GM19099 (cell line): ENCODE data around the gene MARS1.
A peak's percentile ranks its signal among the peaks of the same experiment; 100 is the strongest.

Experiments
- POLR2A ChIP-seq: IDR thresholded peaks from 3 replicates; pipeline ENCODE4 v1.6.1; 2011; ENCODE audit warnings: low read depth; ENCODE audit not compliant: insufficient read length; ENCODE audit errors: extremely low read depth

The MARS1 gene

GRCh38 chr12:57526477-57527126 is 38.7 kb downstream of the MARS1 start:
- TF ChIP-seq POLR2A = no peak

GRCh38 chr12:57527184-57527583 is 39.3 kb downstream of the MARS1 start:
- no peak for TF ChIP-seq POLR2A

GRCh38 chr12:57528176-57528575 is 40.3 kb downstream of the MARS1 start:
- no peak for TF ChIP-seq POLR2A

GRCh38 chr12:57528831-57529555 is 41.1 kb downstream of the MARS1 start:
- no peak for TF ChIP-seq POLR2A

GRCh38 chr12:57529831-57530230 is 42.0 kb downstream of the MARS1 start:
- TF ChIP-seq POLR2A = no peak

- TF ChIP-seq POLR2A = no peak
Observed at GRCh38 chr12:57530396-57531142, 42.7 kb downstream of the MARS1 start.

GRCh38 chr12:57531836-57532235 is 44.0 kb downstream of the MARS1 start:
- peak; percentile 29 for TF ChIP-seq POLR2A

- no peak for TF ChIP-seq POLR2A
Observed at GRCh38 chr12:57533108-57533507, 45.2 kb downstream of the MARS1 start.

- no peak for TF ChIP-seq POLR2A
Observed at GRCh38 chr12:57534250-57534649, 46.4 kb downstream of the MARS1 start.

GRCh38 chr12:57534991-57535543 is 47.2 kb downstream of the MARS1 start:
- TF ChIP-seq POLR2A = no peak

GRCh38 chr12:57535764-57536596 is 48.1 kb downstream of the MARS1 start:
- no peak for TF ChIP-seq POLR2A

GRCh38 chr12:57536597-57536942 is 48.7 kb downstream of the MARS1 start:
- no peak for TF ChIP-seq POLR2A

- no peak for TF ChIP-seq POLR2A
Observed at GRCh38 chr12:57539134-57539768, 51.4 kb downstream of the MARS1 start.

GRCh38 chr12:57541001-57541400 is 53.1 kb downstream of the MARS1 start:
- no peak for TF ChIP-seq POLR2A
